ENCODE measurements around the gene SLC39A11.

Gene SLC39A11

GRCh38 chr17:72715906-72716572, 376.4 kb downstream of the SLC39A11 start:
- Histone ChIP-seq H3K4me1 (ENCODE audit: control insufficient read depth, insufficient read depth, low read depth, low read length) (peaks cover 16% of the 10 kb centered on the region), H2BK5ac (ENCODE audit: low read depth, low read length, poor library complexity, severe bottlenecking) (no peak overlapping the region), H3K79me1 (replicated peaks; ENCODE audit: low read length, poor library complexity, severe bottlenecking) (no peaks in the 10 kb centered on the region), H3K4me2 (ENCODE audit: low read length, poor library complexity, severe bottlenecking) (peak overlapping the region; percentile 66), H4K8ac (ENCODE audit: low read length) (peak overlapping the region; percentile 66), H3K9ac (ENCODE audit: low read length) (peak overlapping the region; percentile 87), H3K18ac (ENCODE audit: low read depth in 1 of 2, low read length in 2 of 2) (no peak overlapping the region), H4K91ac (ENCODE audit: low read length) (no peak overlapping the region), H2BK12ac (ENCODE audit: low read length in 2 of 2) (no peak overlapping the region), H3K36me3 (ENCODE audit: control insufficient read depth in 1 of 2, insufficient read depth in 2 of 2, low read depth in 1 of 2, low read length in 2 of 2) (no peaks in the 10 kb centered on the region), H2AFZ (ENCODE audit: low read depth, low read length) (no peak overlapping the region), H2BK15ac (ENCODE audit: low read depth, poor library complexity, severe bottlenecking) (no peak overlapping the region), H3K4me3 (ENCODE audit: insufficient read depth in 1 of 2, low read depth in 1 of 2, low read length in 2 of 2) (peak overlapping the region in 1 of 2 experiments; percentile 55), H3K23ac (ENCODE audit: low read length in 2 of 2) (no peak overlapping the region), H3K14ac (ENCODE audit: low read length in 2 of 2) (no peak overlapping the region), H3K4ac (ENCODE audit: low read depth in 1 of 2, low read length in 2 of 2) (no peak overlapping the region), H2BK120ac (ENCODE audit: low read depth, low read length) (no peak overlapping the region), H2AK5ac (ENCODE audit: low read length, severe bottlenecking) (no peak overlapping the region), H3K9me3 (ENCODE audit: control insufficient read depth, low read length) (peaks cover 9% of the 10 kb centered on the region), H3K27ac (ENCODE audit: low read length, poor library complexity, severe bottlenecking) (peak overlapping the region; percentile 86), H3K27me3 (ENCODE audit: control insufficient read depth in 1 of 2, insufficient read depth in 1 of 2, low read length in 2 of 2) (no peaks in the 10 kb centered on the region)
- 29% methylated on average over 22 of the region's 23 CpGs for WGBS
- peak; percentile 97 for DNase-seq

- Histone ChIP-seq H3K23ac (ENCODE audit: low read length in 2 of 2) (no peak overlapping the region), H3K4me1 (ENCODE audit: control insufficient read depth, insufficient read depth, low read depth, low read length) (peaks cover 12% of the 10 kb centered on the region), H3K18ac (ENCODE audit: low read depth in 1 of 2, low read length in 2 of 2) (no peak overlapping the region), H3K79me1 (replicated peaks; ENCODE audit: low read length, poor library complexity, severe bottlenecking) (no peaks in the 10 kb centered on the region), H2AFZ (ENCODE audit: low read depth, low read length) (no peak overlapping the region), H3K36me3 (ENCODE audit: control insufficient read depth in 1 of 2, insufficient read depth in 2 of 2, low read depth in 1 of 2, low read length in 2 of 2) (no peaks in the 10 kb centered on the region), H3K27ac (ENCODE audit: low read length, poor library complexity, severe bottlenecking) (no peak overlapping the region), H2BK120ac (ENCODE audit: low read depth, low read length) (no peak overlapping the region), H2AK5ac (ENCODE audit: low read length, severe bottlenecking) (peak overlapping the region; percentile 8), H3K4me3 (ENCODE audit: insufficient read depth in 1 of 2, low read depth in 1 of 2, low read length in 2 of 2) (no peak overlapping the region), H2BK5ac (ENCODE audit: low read depth, low read length, poor library complexity, severe bottlenecking) (no peak overlapping the region), H3K9ac (ENCODE audit: low read length) (no peak overlapping the region), H4K91ac (ENCODE audit: low read length) (no peak overlapping the region), H3K4ac (ENCODE audit: low read depth in 1 of 2, low read length in 2 of 2) (no peak overlapping the region), H4K8ac (ENCODE audit: low read length) (no peak overlapping the region), H2BK15ac (ENCODE audit: low read depth, poor library complexity, severe bottlenecking) (no peak overlapping the region), H3K4me2 (ENCODE audit: low read length, poor library complexity, severe bottlenecking) (no peak overlapping the region), H3K14ac (ENCODE audit: low read length in 2 of 2) (no peak overlapping the region), H3K9me3 (ENCODE audit: control insufficient read depth, low read length) (peaks cover 11% of the 10 kb centered on the region), H2BK12ac (ENCODE audit: low read length in 2 of 2) (no peak overlapping the region), H3K27me3 (ENCODE audit: control insufficient read depth in 1 of 2, insufficient read depth in 1 of 2, low read length in 2 of 2) (no peaks in the 10 kb centered on the region)
- 95% methylated on average over 7 of the region's 9 CpGs for WGBS
- no peak for DNase-seq
Observed at GRCh38 chr17:72714357-72714966, 378.0 kb downstream of the SLC39A11 start.

- Histone ChIP-seq H3K4me1 (ENCODE audit: control insufficient read depth, insufficient read depth, low read depth, low read length) (peaks cover 12% of the 10 kb centered on the region), H3K36me3 (ENCODE audit: control insufficient read depth in 1 of 2, insufficient read depth in 2 of 2, low read depth in 1 of 2, low read length in 2 of 2) (no peaks in the 10 kb centered on the region)
Observed at GRCh38 chr17:72713701-72714100, 378.8 kb downstream of the SLC39A11 start.

DNA sequence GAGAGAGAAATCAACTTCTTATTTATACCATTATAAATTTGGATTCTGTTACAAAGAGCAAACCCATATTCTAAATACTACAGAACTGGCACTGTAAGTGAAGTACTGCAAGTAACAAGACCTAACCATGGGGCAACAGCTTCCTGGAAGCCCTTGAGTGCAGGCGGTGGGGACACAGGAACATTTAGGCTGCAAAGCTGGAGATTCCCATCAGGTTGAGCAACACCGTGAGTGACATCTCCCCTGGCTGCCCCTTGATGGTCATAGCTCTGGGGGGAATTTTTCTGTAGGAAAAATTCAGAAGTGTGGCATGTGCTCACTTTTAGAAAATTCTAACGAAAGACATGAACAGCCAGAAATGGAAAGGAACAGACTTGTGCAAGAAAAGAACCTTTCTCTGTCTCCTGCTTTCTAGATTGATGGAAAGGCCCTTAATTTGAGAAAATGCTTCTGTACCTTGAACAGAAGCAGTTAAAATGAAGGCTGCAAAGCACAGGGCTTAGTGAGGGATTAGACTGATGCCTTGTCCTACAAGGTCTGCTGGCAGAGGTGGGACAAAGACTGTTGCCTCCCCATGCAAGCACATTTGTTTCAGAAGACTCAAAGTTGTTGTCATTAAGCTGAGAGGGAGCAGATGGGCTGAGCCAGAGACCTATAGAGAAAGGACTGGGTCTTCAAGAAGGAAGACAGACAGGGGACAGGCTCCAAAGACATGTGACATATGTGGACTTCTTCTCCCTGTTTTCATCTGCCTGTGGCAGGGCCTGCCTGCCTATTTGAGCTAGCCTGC, 380.8 kb downstream of the SLC39A11 start:
- H3K9me3 ChIP-seq (ENCODE audit: control insufficient read depth, low read length), result peaks cover 20% of the 10 kb centered on the region
- no peak overlapping the region for H3K4me2 ChIP-seq (ENCODE audit: low read length, poor library complexity, severe bottlenecking)
- H2BK5ac ChIP-seq (ENCODE audit: low read depth, low read length, poor library complexity, severe bottlenecking), result no peak overlapping the region
- no peak overlapping the region for H3K14ac ChIP-seq (ENCODE audit: low read length in 2 of 2)
- H2AK5ac ChIP-seq (ENCODE audit: low read length, severe bottlenecking), result no peak overlapping the region
- no peaks in the 10 kb centered on the region for H3K79me1 ChIP-seq (replicated peaks; ENCODE audit: low read length, poor library complexity, severe bottlenecking)
- no peak overlapping the region for H3K4ac ChIP-seq (ENCODE audit: low read depth in 1 of 2, low read length in 2 of 2)
- no peaks in the 10 kb centered on the region for H3K27me3 ChIP-seq (ENCODE audit: control insufficient read depth in 1 of 2, insufficient read depth in 1 of 2, low read length in 2 of 2)
- H2BK120ac ChIP-seq (ENCODE audit: low read depth, low read length), result no peak overlapping the region
- H3K4me3 ChIP-seq (ENCODE audit: insufficient read depth in 1 of 2, low read depth in 1 of 2, low read length in 2 of 2), result no peak overlapping the region
- no peak overlapping the region for H3K9ac ChIP-seq (ENCODE audit: low read length)
- H3K36me3 ChIP-seq (ENCODE audit: control insufficient read depth in 1 of 2, insufficient read depth in 2 of 2, low read depth in 1 of 2, low read length in 2 of 2), result no peaks in the 10 kb centered on the region
- no peak overlapping the region for H2BK15ac ChIP-seq (ENCODE audit: low read depth, poor library complexity, severe bottlenecking)
- WGBS, result 97% methylated on average over 3 of the region's 3 CpGs
- no peak for DNase-seq
- H3K18ac ChIP-seq (ENCODE audit: low read depth in 1 of 2, low read length in 2 of 2), result no peak overlapping the region
- H2BK12ac ChIP-seq (ENCODE audit: low read length in 2 of 2), result no peak overlapping the region
- no peak overlapping the region for H4K8ac ChIP-seq (ENCODE audit: low read length)
- H4K91ac ChIP-seq (ENCODE audit: low read length), result no peak overlapping the region
- H2AFZ ChIP-seq (ENCODE audit: low read depth, low read length), result no peak overlapping the region
- no peak overlapping the region for H3K23ac ChIP-seq (ENCODE audit: low read length in 2 of 2)
- peaks cover 5% of the 10 kb centered on the region for H3K4me1 ChIP-seq (ENCODE audit: control insufficient read depth, insufficient read depth, low read depth, low read length)
- no peak overlapping the region for H3K27ac ChIP-seq (ENCODE audit: low read length, poor library complexity, severe bottlenecking)

More at GRCh38 chr17:72713701-72714100, 378.8 kb downstream of the SLC39A11 start:
- H4K8ac ChIP-seq (ENCODE audit: low read length), result no peak overlapping the region
- no peak overlapping the region for H3K4me3 ChIP-seq (ENCODE audit: insufficient read depth in 1 of 2, low read depth in 1 of 2, low read length in 2 of 2)
- H3K23ac ChIP-seq (ENCODE audit: low read length in 2 of 2), result no peak overlapping the region
- DNase-seq, result no peak
- no peak overlapping the region for H3K14ac ChIP-seq (ENCODE audit: low read length in 2 of 2)
- no peaks in the 10 kb centered on the region for H3K27me3 ChIP-seq (ENCODE audit: control insufficient read depth in 1 of 2, insufficient read depth in 1 of 2, low read length in 2 of 2)
- H3K27ac ChIP-seq (ENCODE audit: low read length, poor library complexity, severe bottlenecking), result no peak overlapping the region
- H3K9ac ChIP-seq (ENCODE audit: low read length), result no peak overlapping the region
- H3K79me1 ChIP-seq (replicated peaks; ENCODE audit: low read length, poor library complexity, severe bottlenecking), result no peaks in the 10 kb centered on the region
- H4K91ac ChIP-seq (ENCODE audit: low read length), result no peak overlapping the region
- H3K4ac ChIP-seq (ENCODE audit: low read depth in 1 of 2, low read length in 2 of 2), result no peak overlapping the region
- no peak overlapping the region for H2AK5ac ChIP-seq (ENCODE audit: low read length, severe bottlenecking)
- no peak overlapping the region for H3K4me2 ChIP-seq (ENCODE audit: low read length, poor library complexity, severe bottlenecking)
- WGBS, result 99% methylated on average over 7 of the region's 7 CpGs
- no peak overlapping the region for H2BK15ac ChIP-seq (ENCODE audit: low read depth, poor library complexity, severe bottlenecking)
- no peak overlapping the region for H2BK12ac ChIP-seq (ENCODE audit: low read length in 2 of 2)
- H3K18ac ChIP-seq (ENCODE audit: low read depth in 1 of 2, low read length in 2 of 2), result no peak overlapping the region
- no peak overlapping the region for H2BK120ac ChIP-seq (ENCODE audit: low read depth, low read length)
- H2BK5ac ChIP-seq (ENCODE audit: low read depth, low read length, poor library complexity, severe bottlenecking), result no peak overlapping the region
- H2AFZ ChIP-seq (ENCODE audit: low read depth, low read length), result no peak overlapping the region
- peaks cover 11% of the 10 kb centered on the region for H3K9me3 ChIP-seq (ENCODE audit: control insufficient read depth, low read length)

Measured in mesenchymal stem cell (in vitro differentiated cells and primary cell).